Glutamatergic neuron (in vitro differentiated cells): ENCODE measurements around the gene PPP1R1B. TPM values are rescaled to one million over a fixed set of nuclear protein-coding genes. Genes with fewer than 3 reads are reported as not detected.

Experiments used
- DNase-seq: peaks from one replicate; pipeline ENCODE4 v3.0.0; 2022
- H3K27ac Mint-ChIP-seq: one replicate; pipeline ENCODE4 v1.8.0; 2020; ENCODE audit warnings: mild to moderate bottlenecking, mixed read lengths, inconsistent platforms; ENCODE audit not compliant: unreplicated experiment
- H3K27me3 Mint-ChIP-seq: one replicate; pipeline ENCODE4 v1.8.0; 2020; ENCODE audit warnings: mild to moderate bottlenecking, moderate library complexity, mixed read lengths, inconsistent platforms; ENCODE audit not compliant: unreplicated experiment
- H3K36me3 Mint-ChIP-seq: one replicate; pipeline ENCODE4 v1.8.0; 2020; ENCODE audit warnings: mild to moderate bottlenecking, mixed read lengths, inconsistent platforms; ENCODE audit not compliant: unreplicated experiment
- H3K4me1 Mint-ChIP-seq: one replicate; pipeline ENCODE4 v1.8.0; 2020; ENCODE audit warnings: mild to moderate bottlenecking, low read depth, mixed read lengths, inconsistent platforms; ENCODE audit not compliant: unreplicated experiment
- H3K4me3 Mint-ChIP-seq: one replicate; pipeline ENCODE4 v1.8.0; 2020; ENCODE audit warnings: mild to moderate bottlenecking, mixed read lengths, inconsistent platforms; ENCODE audit not compliant: unreplicated experiment
- H3K9me3 Mint-ChIP-seq: one replicate; pipeline ENCODE4 v1.8.0; 2020; ENCODE audit warnings: mild to moderate bottlenecking, moderate library complexity, mixed read lengths, inconsistent platforms; ENCODE audit not compliant: unreplicated experiment
- CTCF ChIP-seq: fragments of 200-600 bp; sonication (generic); IDR thresholded peaks from one replicate; pipeline ENCODE4 v1.5.0; 2021; ENCODE audit not compliant: partially characterized antibody, unreplicated experiment
- total RNA-seq: library from RNA; stranded (reverse); fragmentation: NEBNext Ultra II Directional; extraction: Animal tissue kit (Norgen Biotek cat#: 25700); gene quantifications from one replicate; pipeline ENCODE4 v1.2.1, GENCODE V29; 2021; ENCODE audit not compliant: unreplicated experiment

Gene PPP1R1B
- total RNA-seq, 1 donor from 2014 or later = not detected

GRCh38 chr17:39660397-39661385 lies 33.9 kb downstream of the PPP1R1B start:
- Mint-ChIP-seq H3K27me3 (peaks cover 3% of the 10 kb centered on the region), H3K27ac (no peak overlapping the region), H3K36me3 (no peaks in the 10 kb centered on the region), H3K4me1 (peaks cover 5% of the 10 kb centered on the region), H3K4me3 (no peak overlapping the region), H3K9me3 (peaks cover under 1% of the 10 kb centered on the region)
- no peak for DNase-seq
- no peak for TF ChIP-seq CTCF

- Mint-ChIP-seq H3K4me1 (peaks cover 5% of the 10 kb centered on the region), H3K36me3 (no peaks in the 10 kb centered on the region), H3K9me3 (no peaks in the 10 kb centered on the region), H3K27me3 (peaks cover 4% of the 10 kb centered on the region), H3K4me3 (no peak overlapping the region), H3K27ac (no peak overlapping the region)
- DNase-seq = no peak
- no peak for TF ChIP-seq CTCF
These were observed 35.2 kb downstream of the PPP1R1B start for GRCh38 chr17:39661744-39662541.

- Mint-ChIP-seq H3K9me3 (no peaks in the 10 kb centered on the region), H3K4me1 (peaks cover 5% of the 10 kb centered on the region), H3K27ac (no peak overlapping the region), H3K36me3 (no peaks in the 10 kb centered on the region), H3K4me3 (no peak overlapping the region), H3K27me3 (peaks cover 5% of the 10 kb centered on the region)
- no peak for TF ChIP-seq CTCF
- DNase-seq = no peak
These were observed 36.0 kb downstream of the PPP1R1B start for GRCh38 chr17:39662551-39663339.

- TF ChIP-seq CTCF = no peak
- Mint-ChIP-seq H3K27me3 (peaks cover 5% of the 10 kb centered on the region), H3K36me3 (no peaks in the 10 kb centered on the region), H3K9me3 (no peaks in the 10 kb centered on the region), H3K4me3 (no peak overlapping the region), H3K27ac (no peak overlapping the region), H3K4me1 (peaks cover 5% of the 10 kb centered on the region)
- no peak for DNase-seq
These were observed 36.6 kb downstream of the PPP1R1B start for GRCh38 chr17:39663340-39663687.
